Natural killer cell (primary cell): ENCODE measurements around the gene E2F4. TPM values are rescaled to one million over a fixed set of nuclear protein-coding genes. Genes with fewer than 3 reads are reported as not detected.

Experiments
- ATAC-seq, 3 donors: fragments of 150-1000 bp in 2 of 3; fragments of 200-7000 bp in 1 of 3; cut with Tn5 transposase; 1 replicate in 1 of 3; 2 replicates in 2 of 3; pipeline ENCODE4 v1.10.0; 2021; ENCODE audit warnings: mild to moderate bottlenecking in 2 of 3, moderate library complexity in 2 of 3
- DNase-seq, 2 donors: peaks; one replicate each; pipeline versions ENCODE4 v3.0.0 to v3.0.0-alpha.2; 2013 to 2021; ENCODE audit warnings: mixed read lengths in 1 of 2
- H3K27ac ChIP-seq: one replicate; pipeline ENCODE4 v1.5.1; 2013; ENCODE audit warnings: mild to moderate bottlenecking, low read length
- H3K27me3 ChIP-seq: one replicate; pipeline ENCODE4 v1.6.1; 2013; ENCODE audit warnings: low read length; ENCODE audit not compliant: control insufficient read depth, insufficient read depth
- H3K36me3 ChIP-seq: one replicate; pipeline ENCODE4 v1.6.1; 2013; ENCODE audit warnings: low read length; ENCODE audit not compliant: control insufficient read depth, insufficient read depth
- H3K4me1 ChIP-seq: one replicate; pipeline ENCODE4 v1.6.1; 2013; ENCODE audit warnings: low read length; ENCODE audit not compliant: control insufficient read depth, insufficient read depth
- H3K4me3 ChIP-seq: one replicate; pipeline ENCODE4 v1.5.1; 2013; ENCODE audit warnings: low read length
- H3K9me3 ChIP-seq: one replicate; pipeline ENCODE4 v1.6.1; 2013; ENCODE audit warnings: low read length; ENCODE audit not compliant: control insufficient read depth, insufficient read depth
- H3K27ac Mint-ChIP-seq, 2 donors: one replicate each; pipeline ENCODE4 v1.8.0; 2022; ENCODE audit warnings: mild to moderate bottlenecking in 2 of 2, mixed read lengths in 2 of 2, moderate library complexity in 1 of 2
- H3K27me3 Mint-ChIP-seq, 2 donors: one replicate each; pipeline ENCODE4 v1.8.0; 2022; ENCODE audit warnings: low read depth in 2 of 2, mixed read lengths in 2 of 2
- H3K36me3 Mint-ChIP-seq: one replicate; pipeline ENCODE4 v1.8.0; 2022; ENCODE audit warnings: mixed read lengths
- H3K4me1 Mint-ChIP-seq, 2 donors: one replicate each; pipeline ENCODE4 v1.8.0; 2022; ENCODE audit warnings: mixed read lengths in 2 of 2
- H3K4me3 Mint-ChIP-seq: one replicate; pipeline ENCODE4 v1.8.0; 2022; ENCODE audit warnings: mild to moderate bottlenecking, moderate library complexity, mixed read lengths
- H3K9me3 Mint-ChIP-seq, 2 donors: one replicate each; pipeline ENCODE4 v1.8.0; 2022; ENCODE audit warnings: mixed read lengths in 2 of 2
- WGBS: methylation state at CpG from one replicate; pipeline ENCODE4 v1.1.7; 2013; ENCODE audit warnings: missing lambda C conversion rate; ENCODE audit not compliant: insufficient coverage; 5-methylcytosine and 5-hydroxymethylcytosine counted together
- intact Hi-C: fragments of 100-400 bp; cut with micrococcal nuclease; formaldehyde crosslinking; loops from one replicate; pipeline ENCODE4 v1.14.2; 2022
- total RNA-seq, 4 donors: library from RNA; stranded (reverse); fragments of 120-200 nt in 1 of 4; gene quantifications; one replicate each; pipeline versions ENCODE4 v1.2.3 to v1.2.4, GENCODE V29; 2013 to 2022
- TF ChIP-seq, protein P1 (sequence below): fragments of 200-600 bp; IDR thresholded peaks from one replicate; pipeline ENCODE4 v1.8.0; 2022; ENCODE audit warnings: antibody characterized with exemption

The E2F4 gene
- total RNA-seq, 3 donors from 2014 or later (not counting 1 experiment from before 2014, with no cell fraction given), result 57.6 to 91.7 (median 74.5) TPM

DNA sequence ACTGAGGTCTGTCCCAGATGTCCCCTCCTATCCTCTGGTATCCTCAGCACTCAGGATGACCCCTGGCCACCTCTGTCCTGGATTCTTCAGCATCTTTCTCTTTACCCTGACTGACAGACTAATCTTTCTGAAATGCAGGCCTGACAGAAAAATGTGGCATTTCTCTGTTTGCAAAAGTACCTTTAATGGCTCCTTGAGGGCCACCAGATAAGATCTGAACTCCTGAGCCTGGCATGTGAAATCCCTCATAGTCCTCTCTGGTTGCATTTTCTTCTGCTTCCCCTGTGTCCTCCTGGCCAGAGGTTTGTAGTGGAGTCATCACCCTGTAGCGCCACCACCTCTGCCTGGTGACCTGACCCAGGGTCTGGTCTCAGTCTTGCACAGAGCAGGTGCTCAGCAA is 4.9 kb downstream of the E2F4 start:
- Mint-ChIP-seq H3K27me3 (no peaks in the 10 kb centered on the region), H3K27ac (peak overlapping the region in 1 of 2 donors; percentile 66), H3K36me3 (peaks cover 14% of the 10 kb centered on the region), H3K9me3 (no peaks in the 10 kb centered on the region), H3K4me3 (peak overlapping the region; percentile 29), H3K4me1 (peaks cover 26 to 44% of the 10 kb centered on the region in 2 donors)
- DNase-seq (no peak), ATAC-seq (no peak)
- WGBS, result 94% methylated on average over 1 of the region's 1 CpG
- Histone ChIP-seq H3K36me3 (peaks cover 54% of the 10 kb centered on the region), H3K9me3 (no peaks in the 10 kb centered on the region), H3K4me3 (no peak overlapping the region), H3K27me3 (no peaks in the 10 kb centered on the region), H3K27ac (no peak overlapping the region), H3K4me1 (peaks cover 19% of the 10 kb centered on the region)
- intact Hi-C loops, result no loop called here
- TF ChIP-seq, protein P1, sequence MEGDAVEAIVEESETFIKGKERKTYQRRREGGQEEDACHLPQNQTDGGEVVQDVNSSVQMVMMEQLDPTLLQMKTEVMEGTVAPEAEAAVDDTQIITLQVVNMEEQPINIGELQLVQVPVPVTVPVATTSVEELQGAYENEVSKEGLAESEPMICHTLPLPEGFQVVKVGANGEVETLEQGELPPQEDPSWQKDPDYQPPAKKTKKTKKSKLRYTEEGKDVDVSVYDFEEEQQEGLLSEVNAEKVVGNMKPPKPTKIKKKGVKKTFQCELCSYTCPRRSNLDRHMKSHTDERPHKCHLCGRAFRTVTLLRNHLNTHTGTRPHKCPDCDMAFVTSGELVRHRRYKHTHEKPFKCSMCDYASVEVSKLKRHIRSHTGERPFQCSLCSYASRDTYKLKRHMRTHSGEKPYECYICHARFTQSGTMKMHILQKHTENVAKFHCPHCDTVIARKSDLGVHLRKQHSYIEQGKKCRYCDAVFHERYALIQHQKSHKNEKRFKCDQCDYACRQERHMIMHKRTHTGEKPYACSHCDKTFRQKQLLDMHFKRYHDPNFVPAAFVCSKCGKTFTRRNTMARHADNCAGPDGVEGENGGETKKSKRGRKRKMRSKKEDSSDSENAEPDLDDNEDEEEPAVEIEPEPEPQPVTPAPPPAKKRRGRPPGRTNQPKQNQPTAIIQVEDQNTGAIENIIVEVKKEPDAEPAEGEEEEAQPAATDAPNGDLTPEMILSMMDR, result no peak

GRCh38 chr16:67197704-67198103 is 5.7 kb downstream of the E2F4 start:
- Histone ChIP-seq H3K27me3 (no peaks in the 10 kb centered on the region), H3K9me3 (no peaks in the 10 kb centered on the region), H3K27ac (no peak overlapping the region), H3K4me3 (no peak overlapping the region), H3K36me3 (peaks cover 59% of the 10 kb centered on the region), H3K4me1 (peaks cover 14% of the 10 kb centered on the region)
- intact Hi-C loops, result no loop called here
- H3K4me1 Mint-ChIP-seq, result peaks cover 25 to 37% of the 10 kb centered on the region in 2 donors
- peak overlapping the region in 1 of 2 donors; percentile 40 for H3K27ac Mint-ChIP-seq
- no peak for ATAC-seq
- DNase-seq, result no peak
- peaks cover 14% of the 10 kb centered on the region for H3K36me3 Mint-ChIP-seq
- TF ChIP-seq, protein P1, result no peak
- no peaks in the 10 kb centered on the region for H3K9me3 Mint-ChIP-seq
- WGBS, result 86% methylated on average over 6 of the region's 6 CpGs
- H3K4me3 Mint-ChIP-seq, result no peak overlapping the region
- no peaks in the 10 kb centered on the region for H3K27me3 Mint-ChIP-seq

DNA sequence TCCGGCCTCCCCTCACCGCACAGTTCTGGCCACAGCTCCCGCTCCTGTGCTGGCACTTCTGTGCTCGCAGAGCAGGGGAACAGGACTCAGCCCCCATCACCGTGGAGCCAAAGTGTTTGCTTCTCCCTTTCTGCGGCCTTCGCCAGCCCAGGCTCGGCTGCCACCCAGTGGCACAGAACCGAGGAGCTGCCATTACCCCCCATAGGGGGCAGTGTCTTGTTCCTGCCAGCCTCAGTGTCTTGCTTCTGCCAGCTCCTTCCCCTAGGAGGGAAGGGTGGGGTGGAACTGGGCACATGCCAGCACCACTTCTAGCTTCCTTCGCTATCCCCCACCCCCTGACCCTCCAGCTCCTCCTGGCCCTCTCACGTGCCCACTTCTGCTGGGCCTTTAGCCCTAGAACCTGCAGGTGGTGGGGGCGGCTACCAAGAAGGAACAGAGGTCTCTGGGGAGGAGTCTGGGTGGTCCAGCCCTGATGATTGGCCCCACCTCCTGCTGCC is 6.3 kb downstream of the E2F4 start:
- H3K9me3 Mint-ChIP-seq, result no peaks in the 10 kb centered on the region
- no peak overlapping the region for H3K4me3 ChIP-seq
- no peaks in the 10 kb centered on the region for H3K27me3 Mint-ChIP-seq
- no peak overlapping the region for H3K27ac ChIP-seq
- H3K4me3 Mint-ChIP-seq, result no peak overlapping the region
- DNase-seq (peak in 1 of 2 donors; percentile 43), ATAC-seq (peak in 2 of 3 donors; percentile 35 to 52)
- no peaks in the 10 kb centered on the region for H3K9me3 ChIP-seq
- peaks cover 9% of the 10 kb centered on the region for H3K4me1 ChIP-seq
- TF ChIP-seq, protein P1, result no peak
- H3K27me3 ChIP-seq, result no peaks in the 10 kb centered on the region
- peaks cover 25 to 31% of the 10 kb centered on the region in 2 donors for H3K4me1 Mint-ChIP-seq
- peaks cover 14% of the 10 kb centered on the region for H3K36me3 Mint-ChIP-seq
- H3K27ac Mint-ChIP-seq, result peak overlapping the region in 1 of 2 donors; percentile 40
- peaks cover 64% of the 10 kb centered on the region for H3K36me3 ChIP-seq
- WGBS, result 87% methylated on average over 10 of the region's 12 CpGs
- intact Hi-C loops, result no loop called here
